H1 (cell line): ENCODE measurements around the gene BBS9. TPM values are rescaled to one million over a fixed set of nuclear protein-coding genes. Genes with fewer than 3 reads are reported as not detected.

Source experiments
- ASH2L ChIP-seq: fragments of 200-600, 300-600 bp; sonication (generic); IDR thresholded peaks from one replicate; pipeline ENCODE4 v1.7.1; 2017; ENCODE audit warnings: low read length
- CEBPB ChIP-seq: IDR thresholded peaks from 2 replicates; pipeline ENCODE4 v1.6.1; 2012; ENCODE audit warnings: low read depth, low read length
- CHD1 ChIP-seq: IDR thresholded peaks from 2 replicates; pipeline ENCODE4 v1.6.1; 2012; ENCODE audit warnings: low read depth, low read length, improper control_type of control experiment
- ZNF274 ChIP-seq: IDR thresholded peaks from 2 replicates; pipeline ENCODE4 v1.7.0; 2012; ENCODE audit warnings: low read length, borderline replicate concordance; ENCODE audit errors: extremely low read depth
- polyA plus RNA-seq, 7 experiments: library from polyadenylated mRNA; depleted of rRNA in 3 of 7; stranded (reverse) in 5 of 7; unstranded in 2 of 7; fragments of >200 nt in 5 of 7; fragments of 200-250 nt in 2 of 7; gene quantifications; 1 replicate in 5 of 7; 2 replicates in 1 of 7; 4 replicates in 1 of 7; pipeline versions ENCODE4 v1.2.1 to v1.2.3, GENCODE V29; 2011 to 2013; ENCODE audit warnings: missing spikeins in 2 of 7, mixed read lengths in 2 of 7
- total RNA-seq: library from RNA; stranded (reverse); fragmentation: NEBNext Ultra II Directional; extraction: Animal tissue kit (Norgen Biotek cat#: 25700); gene quantifications from 2 replicates; pipeline ENCODE4 v1.2.1, GENCODE V29; 2021

The BBS9 gene
- total and polyA plus RNA-seq, 2 of the 8 experiments (the other 6 are each of a cell fraction or from before 2014, with no cell fraction given), result 22.3 to 37.0 TPM

DNA sequence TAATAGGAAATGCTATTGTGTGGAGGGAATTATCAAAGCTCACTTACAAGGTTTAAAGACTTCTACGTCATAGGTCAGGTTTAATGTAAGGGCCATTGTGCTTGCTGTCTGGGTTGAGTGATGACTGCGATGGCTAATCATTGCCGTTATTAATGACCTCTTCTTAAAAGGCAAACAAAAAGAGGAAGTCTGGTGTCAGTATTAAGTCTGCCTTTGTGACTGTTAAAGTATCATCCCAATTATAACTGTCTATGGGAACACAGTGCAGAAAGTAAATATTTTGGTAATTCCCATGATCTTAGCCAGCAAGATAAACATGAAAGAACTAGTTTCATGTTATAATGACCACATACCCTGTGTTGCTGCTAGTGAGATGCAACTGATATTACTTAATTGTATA lies 382.4 kb downstream of the BBS9 start (continued):
- TF ChIP-seq CHD1 (no peak), ZNF274 (no peak), CEBPB (no peak), ASH2L (no peak)
